Measurements from ENCODE around the gene ZNF521. TPM values are rescaled to one million over a fixed set of nuclear protein-coding genes. Genes with fewer than 3 reads are reported as not detected.

ZNF521 gene
- total RNA-seq, 1 donor from 2014 or later: 51.4 TPM

DNA sequence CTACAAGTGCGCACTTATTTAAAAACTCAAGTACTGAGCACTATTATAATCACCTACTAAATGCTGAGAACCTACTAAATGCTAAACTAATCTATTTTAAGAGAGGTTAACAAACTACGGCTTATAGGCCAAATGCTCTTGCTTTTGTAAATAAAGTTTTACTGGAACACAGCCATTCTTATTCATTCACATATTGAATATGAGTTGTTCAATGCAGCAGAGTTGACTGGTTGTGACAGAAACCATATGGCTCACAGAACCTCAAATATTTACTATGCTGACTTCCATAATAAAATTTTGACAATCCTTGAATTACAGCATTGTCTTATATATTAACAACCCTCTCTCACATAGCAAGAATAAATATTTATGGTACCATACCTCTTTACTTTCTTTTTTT, 103.2 kb downstream of the ZNF521 start:
- Mint-ChIP-seq H3K27ac (no peak overlapping the region), H3K27me3 (ENCODE audit: low read depth) (no peaks in the 10 kb centered on the region), H3K9me3 (no peaks in the 10 kb centered on the region), H3K4me3 (no peak overlapping the region), H3K4me1 (peaks cover 27% of the 10 kb centered on the region), H3K36me3 (no peaks in the 10 kb centered on the region)
- TF ChIP-seq, protein P1, sequence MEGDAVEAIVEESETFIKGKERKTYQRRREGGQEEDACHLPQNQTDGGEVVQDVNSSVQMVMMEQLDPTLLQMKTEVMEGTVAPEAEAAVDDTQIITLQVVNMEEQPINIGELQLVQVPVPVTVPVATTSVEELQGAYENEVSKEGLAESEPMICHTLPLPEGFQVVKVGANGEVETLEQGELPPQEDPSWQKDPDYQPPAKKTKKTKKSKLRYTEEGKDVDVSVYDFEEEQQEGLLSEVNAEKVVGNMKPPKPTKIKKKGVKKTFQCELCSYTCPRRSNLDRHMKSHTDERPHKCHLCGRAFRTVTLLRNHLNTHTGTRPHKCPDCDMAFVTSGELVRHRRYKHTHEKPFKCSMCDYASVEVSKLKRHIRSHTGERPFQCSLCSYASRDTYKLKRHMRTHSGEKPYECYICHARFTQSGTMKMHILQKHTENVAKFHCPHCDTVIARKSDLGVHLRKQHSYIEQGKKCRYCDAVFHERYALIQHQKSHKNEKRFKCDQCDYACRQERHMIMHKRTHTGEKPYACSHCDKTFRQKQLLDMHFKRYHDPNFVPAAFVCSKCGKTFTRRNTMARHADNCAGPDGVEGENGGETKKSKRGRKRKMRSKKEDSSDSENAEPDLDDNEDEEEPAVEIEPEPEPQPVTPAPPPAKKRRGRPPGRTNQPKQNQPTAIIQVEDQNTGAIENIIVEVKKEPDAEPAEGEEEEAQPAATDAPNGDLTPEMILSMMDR (IDR thresholded peaks at IDR 0.05; ENCODE audit: unreplicated experiment): no peak
- DNase-seq (ENCODE audit: low spot score in 2 of 2, unreplicated experiment in 2 of 2): no peak

DNA sequence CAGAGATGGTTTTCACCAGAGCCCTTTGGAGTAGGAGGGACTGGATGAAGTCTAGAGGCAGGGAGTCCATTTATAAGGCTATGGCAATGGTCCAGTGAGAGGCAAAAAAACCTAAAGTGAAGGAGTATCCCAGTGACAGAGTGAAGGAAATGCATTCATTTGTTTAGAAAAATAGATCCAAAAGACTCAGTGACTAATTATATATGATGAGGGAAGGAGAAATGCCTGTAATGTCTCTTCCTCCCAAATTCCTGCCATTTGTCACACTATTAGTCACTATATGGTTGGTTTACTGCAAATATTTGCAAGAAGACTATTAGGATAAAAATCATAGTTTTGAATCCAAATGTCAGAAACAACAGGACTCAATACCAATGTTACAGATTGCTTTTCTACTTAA, 104.2 kb downstream of the ZNF521 start:
- Mint-ChIP-seq H3K27me3 (ENCODE audit: low read depth) (no peaks in the 10 kb centered on the region), H3K36me3 (no peaks in the 10 kb centered on the region), H3K9me3 (no peaks in the 10 kb centered on the region), H3K4me3 (no peak overlapping the region), H3K4me1 (peaks cover 24% of the 10 kb centered on the region), H3K27ac (no peak overlapping the region)
- TF ChIP-seq, protein P1 (IDR thresholded peaks at IDR 0.05; ENCODE audit: unreplicated experiment): no peak
- no peak for DNase-seq (ENCODE audit: low spot score in 2 of 2, unreplicated experiment in 2 of 2)

DNA sequence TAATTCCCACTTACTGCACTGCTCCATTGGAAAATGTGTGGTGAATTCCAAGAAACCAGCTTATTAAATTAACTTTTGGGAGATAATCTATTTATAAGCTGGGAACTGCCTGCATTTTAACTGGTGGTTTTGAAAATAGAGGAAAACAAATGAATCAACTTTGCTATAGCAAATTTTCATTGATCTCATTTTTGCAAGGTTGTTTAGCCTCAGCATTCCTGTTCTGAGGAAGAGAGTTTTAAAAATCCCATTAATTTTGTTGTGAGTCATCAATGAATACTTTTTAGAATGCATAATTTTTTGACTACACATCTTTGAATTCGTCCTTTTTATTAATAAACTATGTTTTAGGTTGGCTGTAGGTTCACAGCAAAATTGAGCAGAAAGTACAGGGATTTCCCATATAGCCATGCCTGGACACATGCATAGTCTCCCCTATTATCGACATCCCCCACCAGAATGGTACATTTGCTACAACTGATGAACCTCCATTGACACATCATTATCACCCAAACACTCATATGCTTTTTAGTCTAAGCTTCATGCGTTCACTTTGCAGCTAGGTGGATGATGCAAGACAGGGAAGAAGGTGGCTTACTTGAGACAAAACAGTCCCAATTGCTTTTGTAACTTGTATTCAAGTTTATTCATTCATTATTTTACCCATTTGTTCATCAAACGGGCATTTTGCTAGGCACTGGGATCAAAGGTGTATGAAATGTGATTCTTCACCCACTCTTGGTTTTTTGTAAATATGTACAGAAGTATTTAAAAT, 106.9 kb downstream of the ZNF521 start:
- Mint-ChIP-seq H3K4me1 (peaks cover 10% of the 10 kb centered on the region), H3K4me3 (no peak overlapping the region), H3K9me3 (no peaks in the 10 kb centered on the region), H3K36me3 (no peaks in the 10 kb centered on the region), H3K27me3 (ENCODE audit: low read depth) (no peaks in the 10 kb centered on the region), H3K27ac (no peak overlapping the region)
- TF ChIP-seq, protein P1 (IDR thresholded peaks at IDR 0.05; ENCODE audit: unreplicated experiment): no peak
- no peak for DNase-seq (ENCODE audit: low spot score in 2 of 2, unreplicated experiment in 2 of 2)

DNA sequence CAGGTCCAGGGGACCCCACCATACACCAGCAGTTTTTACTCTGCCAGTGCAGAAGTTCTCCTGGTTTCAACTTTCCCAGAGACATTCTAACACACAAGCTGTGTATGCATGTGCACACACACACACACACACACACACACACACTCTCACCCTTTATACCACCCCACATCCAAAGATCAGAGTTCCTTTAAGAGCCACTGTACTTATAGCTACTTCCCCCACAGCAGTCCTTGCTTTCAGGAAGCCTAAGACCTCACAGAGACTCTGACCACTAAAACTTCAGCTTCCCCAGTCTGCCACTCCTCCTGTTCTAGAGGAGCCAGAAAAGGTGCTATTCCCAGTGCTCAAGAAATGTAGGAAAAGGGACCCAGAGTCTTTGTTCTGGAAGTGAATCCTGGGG, 107.8 kb downstream of the ZNF521 start:
- Mint-ChIP-seq H3K36me3 (no peaks in the 10 kb centered on the region), H3K27ac (no peak overlapping the region)

DNA sequence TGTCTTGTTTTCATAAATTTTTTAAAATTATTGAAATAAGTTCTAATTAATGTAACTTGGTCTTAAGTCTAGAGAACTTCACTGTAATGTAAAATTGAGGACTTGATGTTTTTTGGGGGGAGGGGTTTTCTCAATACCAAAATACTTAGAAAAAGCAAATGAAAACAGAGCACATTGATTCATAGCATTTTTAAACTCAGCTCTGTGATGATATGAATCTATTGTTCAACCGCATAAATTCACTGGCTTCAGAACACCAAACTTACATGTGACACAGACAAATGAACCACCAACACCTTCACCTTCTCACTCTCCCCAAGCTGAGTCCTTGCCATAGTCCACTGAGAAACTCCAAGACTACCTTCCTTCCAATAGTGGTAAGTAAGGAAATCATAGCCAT, 108.2 kb downstream of the ZNF521 start:
- Mint-ChIP-seq H3K4me1 (peaks cover 8% of the 10 kb centered on the region), H3K9me3 (no peaks in the 10 kb centered on the region), H3K36me3 (no peaks in the 10 kb centered on the region), H3K27ac (no peak overlapping the region), H3K27me3 (ENCODE audit: low read depth) (no peaks in the 10 kb centered on the region), H3K4me3 (no peak overlapping the region)
- TF ChIP-seq, protein P1 (IDR thresholded peaks at IDR 0.05; ENCODE audit: unreplicated experiment): no peak
- no peak for DNase-seq (ENCODE audit: low spot score in 2 of 2, unreplicated experiment in 2 of 2)

More for the DNA sequence above, 107.8 kb downstream of the ZNF521 start:
- Mint-ChIP-seq H3K4me1 (peaks cover 8% of the 10 kb centered on the region), H3K4me3 (no peak overlapping the region), H3K9me3 (no peaks in the 10 kb centered on the region), H3K27me3 (ENCODE audit: low read depth) (no peaks in the 10 kb centered on the region)
- DNase-seq (ENCODE audit: low spot score in 2 of 2, unreplicated experiment in 2 of 2): no peak
- TF ChIP-seq, protein P1 (IDR thresholded peaks at IDR 0.05; ENCODE audit: unreplicated experiment): no peak

Measured in mesothelial cell of epicardium (in vitro differentiated cells).